Measurements from ENCODE around the gene SLC43A3. TPM values are rescaled to one million over a fixed set of nuclear protein-coding genes. Genes with fewer than 3 reads are reported as not detected.
A peak's percentile ranks its signal among the peaks of the same experiment; 100 is the strongest.

The SLC43A3 gene
- total RNA-seq, 2 donors from 2014 or later: 10.6 to 13.8 TPM

DNA sequence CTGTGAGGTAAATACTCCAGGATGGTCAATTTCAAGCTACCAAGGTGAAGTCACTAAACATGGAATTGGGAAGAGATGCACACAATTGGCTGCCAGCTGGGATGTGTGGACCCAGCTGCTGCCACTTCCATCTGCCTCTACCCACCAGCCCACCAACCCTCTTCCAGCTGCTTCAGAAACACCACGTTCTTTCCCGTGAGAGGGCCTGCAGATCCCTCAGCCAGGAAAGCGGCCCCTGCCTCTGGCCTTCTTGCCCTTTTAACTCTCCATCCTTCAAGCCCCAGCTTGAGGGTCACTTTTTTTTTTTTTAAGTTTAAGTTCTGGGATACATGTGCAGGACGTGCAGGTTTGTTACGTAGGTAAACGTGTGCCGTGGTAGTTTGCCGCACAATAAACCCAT is 65.9 kb downstream of the SLC43A3 start:
- H3K27ac ChIP-seq (ENCODE audit: low read depth, low read length): no peak overlapping the region
- H3K27ac Mint-ChIP-seq: no peak overlapping the region
- peaks cover 40% of the 10 kb centered on the region for H3K4me1 Mint-ChIP-seq
- no peak for DNase-seq
- no peaks in the 10 kb centered on the region for H3K9me3 ChIP-seq (ENCODE audit: control insufficient read depth, low read length)
- TF ChIP-seq, protein P1, sequence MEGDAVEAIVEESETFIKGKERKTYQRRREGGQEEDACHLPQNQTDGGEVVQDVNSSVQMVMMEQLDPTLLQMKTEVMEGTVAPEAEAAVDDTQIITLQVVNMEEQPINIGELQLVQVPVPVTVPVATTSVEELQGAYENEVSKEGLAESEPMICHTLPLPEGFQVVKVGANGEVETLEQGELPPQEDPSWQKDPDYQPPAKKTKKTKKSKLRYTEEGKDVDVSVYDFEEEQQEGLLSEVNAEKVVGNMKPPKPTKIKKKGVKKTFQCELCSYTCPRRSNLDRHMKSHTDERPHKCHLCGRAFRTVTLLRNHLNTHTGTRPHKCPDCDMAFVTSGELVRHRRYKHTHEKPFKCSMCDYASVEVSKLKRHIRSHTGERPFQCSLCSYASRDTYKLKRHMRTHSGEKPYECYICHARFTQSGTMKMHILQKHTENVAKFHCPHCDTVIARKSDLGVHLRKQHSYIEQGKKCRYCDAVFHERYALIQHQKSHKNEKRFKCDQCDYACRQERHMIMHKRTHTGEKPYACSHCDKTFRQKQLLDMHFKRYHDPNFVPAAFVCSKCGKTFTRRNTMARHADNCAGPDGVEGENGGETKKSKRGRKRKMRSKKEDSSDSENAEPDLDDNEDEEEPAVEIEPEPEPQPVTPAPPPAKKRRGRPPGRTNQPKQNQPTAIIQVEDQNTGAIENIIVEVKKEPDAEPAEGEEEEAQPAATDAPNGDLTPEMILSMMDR (conservative IDR thresholded peaks at IDR 0.05): no peak
- peaks cover 22% of the 10 kb centered on the region for H3K27me3 ChIP-seq (ENCODE audit: control insufficient read depth, insufficient read depth, low read length, poor library complexity, severe bottlenecking)
- H3K9me3 Mint-ChIP-seq: no peaks in the 10 kb centered on the region
- no peak overlapping the region for H3K4me3 ChIP-seq (ENCODE audit: low read length)
- H3K9ac ChIP-seq (ENCODE audit: extremely low read depth, low read length, poor library complexity, severe bottlenecking): no peak overlapping the region
- WGBS, 2 experiments (ENCODE audit: insufficient coverage in 1 of 2, insufficient read length in 1 of 2): 97 to 100% methylated on average over 8 of the region's 8 CpGs
- no peaks in the 10 kb centered on the region for H3K36me3 Mint-ChIP-seq (ENCODE audit: low read depth)
- no peaks in the 10 kb centered on the region for H3K36me3 ChIP-seq (ENCODE audit: control insufficient read depth, insufficient read depth, low read length)
- peaks cover 13% of the 10 kb centered on the region for H3K4me1 ChIP-seq (ENCODE audit: control insufficient read depth, insufficient read depth, low read length)
- peaks cover 32% of the 10 kb centered on the region for H3K27me3 Mint-ChIP-seq (ENCODE audit: insufficient read depth)
- H3K4me3 Mint-ChIP-seq: no peak overlapping the region

DNA sequence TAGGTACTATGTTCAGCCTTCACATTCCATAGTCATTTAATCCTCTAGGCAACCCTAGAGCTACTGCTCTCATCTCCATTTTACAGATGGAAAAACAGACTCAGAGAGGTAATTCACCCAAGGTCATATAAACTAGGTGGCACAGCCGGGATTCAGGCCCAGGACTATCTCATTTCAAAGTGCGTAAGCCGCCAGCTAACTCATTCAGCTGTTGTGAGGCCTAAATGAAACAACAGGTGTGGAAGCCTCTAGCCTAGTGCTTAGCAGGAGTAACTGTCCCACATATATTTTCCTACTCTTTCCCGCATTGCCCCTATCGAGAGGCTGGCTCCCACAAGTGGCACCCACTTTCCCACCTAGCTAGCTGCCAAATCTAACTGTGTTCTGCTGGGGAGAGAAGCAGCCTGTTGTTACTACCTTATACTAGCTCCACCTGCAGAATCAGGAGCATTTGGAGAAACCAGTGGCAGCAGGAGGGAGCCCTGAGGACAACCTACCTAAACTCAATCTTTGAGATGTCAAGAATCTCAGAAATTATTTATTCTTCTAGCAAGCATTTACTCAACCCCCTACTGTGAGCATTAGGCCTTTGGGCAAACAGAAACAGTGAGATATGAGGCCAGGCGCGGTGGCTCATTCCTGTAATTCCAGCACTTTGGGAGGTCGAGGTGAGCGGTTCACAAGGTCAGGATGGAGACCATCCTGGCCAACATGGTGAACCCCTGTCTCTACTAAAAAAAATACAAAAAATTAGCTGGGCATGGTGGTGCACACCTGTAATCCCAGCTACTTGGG is 66.8 kb downstream of the SLC43A3 start:
- Histone ChIP-seq H3K9me3 (ENCODE audit: control insufficient read depth, low read length) (no peaks in the 10 kb centered on the region), H3K9ac (ENCODE audit: extremely low read depth, low read length, poor library complexity, severe bottlenecking) (no peak overlapping the region), H3K27me3 (ENCODE audit: control insufficient read depth, insufficient read depth, low read length, poor library complexity, severe bottlenecking) (peaks cover 21% of the 10 kb centered on the region), H3K36me3 (ENCODE audit: control insufficient read depth, insufficient read depth, low read length) (no peaks in the 10 kb centered on the region), H3K4me1 (ENCODE audit: control insufficient read depth, insufficient read depth, low read length) (peaks cover 10% of the 10 kb centered on the region), H3K27ac (ENCODE audit: low read depth, low read length) (no peak overlapping the region), H3K4me3 (ENCODE audit: low read length) (no peak overlapping the region)
- Mint-ChIP-seq H3K9me3 (no peaks in the 10 kb centered on the region), H3K27me3 (ENCODE audit: insufficient read depth) (peaks cover 32% of the 10 kb centered on the region), H3K4me3 (no peak overlapping the region), H3K36me3 (ENCODE audit: low read depth) (no peaks in the 10 kb centered on the region), H3K4me1 (peaks cover 36% of the 10 kb centered on the region), H3K27ac (peak overlapping the region; percentile 64)
- DNase-seq: no peak
- 77 to 84% methylated on average over 6 to 9 of the region's 9 CpGs for WGBS, 2 experiments (ENCODE audit: insufficient coverage in 1 of 2, insufficient read length in 1 of 2)
- TF ChIP-seq, protein P1 (conservative IDR thresholded peaks at IDR 0.05): no peak

DNA sequence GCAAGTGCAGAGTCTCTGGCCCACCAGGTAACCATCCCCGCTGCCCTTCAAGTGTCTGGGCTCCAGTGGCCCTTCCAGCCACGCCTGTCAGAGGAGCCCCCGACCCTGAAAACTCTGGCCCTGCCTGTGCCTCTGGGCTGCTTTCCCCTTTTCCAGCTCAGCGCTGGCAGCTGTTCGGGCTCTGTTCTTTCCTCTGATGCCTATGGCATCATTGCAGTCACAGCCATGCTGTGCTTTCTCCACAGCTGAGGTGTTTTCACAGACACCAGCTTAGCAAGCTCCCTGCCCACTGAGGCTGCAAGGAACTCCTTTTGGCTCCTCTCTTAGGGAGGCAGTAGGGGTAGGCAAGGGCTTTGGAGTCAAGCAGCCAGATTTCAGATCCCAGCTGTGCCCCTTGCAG is 67.5 kb downstream of the SLC43A3 start:
- peaks cover 30% of the 10 kb centered on the region for H3K4me1 Mint-ChIP-seq
- Histone ChIP-seq H3K9me3 (ENCODE audit: control insufficient read depth, low read length) (no peaks in the 10 kb centered on the region), H3K9ac (ENCODE audit: extremely low read depth, low read length, poor library complexity, severe bottlenecking) (no peak overlapping the region), H3K27ac (ENCODE audit: low read depth, low read length) (no peak overlapping the region), H3K4me1 (ENCODE audit: control insufficient read depth, insufficient read depth, low read length) (peaks cover 10% of the 10 kb centered on the region), H3K4me3 (ENCODE audit: low read length) (no peak overlapping the region), H3K36me3 (ENCODE audit: control insufficient read depth, insufficient read depth, low read length) (no peaks in the 10 kb centered on the region), H3K27me3 (ENCODE audit: control insufficient read depth, insufficient read depth, low read length, poor library complexity, severe bottlenecking) (peaks cover 21% of the 10 kb centered on the region)
- DNase-seq: no peak
- H3K9me3 Mint-ChIP-seq: no peaks in the 10 kb centered on the region
- peaks cover 30% of the 10 kb centered on the region for H3K27me3 Mint-ChIP-seq (ENCODE audit: insufficient read depth)
- H3K4me3 Mint-ChIP-seq: no peak overlapping the region
- H3K36me3 Mint-ChIP-seq (ENCODE audit: low read depth): no peaks in the 10 kb centered on the region
- 89 to 94% methylated on average over 3 to 5 of the region's 5 CpGs for WGBS, 2 experiments (ENCODE audit: insufficient coverage in 1 of 2, insufficient read length in 1 of 2)
- TF ChIP-seq, protein P1 (conservative IDR thresholded peaks at IDR 0.05): no peak
- H3K27ac Mint-ChIP-seq: no peak overlapping the region
